ENCODE data around the gene BDNF. TPM values are rescaled to one million over a fixed set of nuclear protein-coding genes. Genes with fewer than 3 reads are reported as not detected.
A peak's percentile ranks its signal among the peaks of the same experiment; 100 is the strongest.

The BDNF gene
- total RNA-seq, 1 experiment from 2014 or later = 4.8 TPM

GRCh38 chr11:27625347-27625912 lies 74.8 kb downstream of the BDNF start (continued):
- 0 out of 2 replicates have a peak, but pooled peaks have one; percentile 13 for TF ChIP-seq ZNF512 (CRISPR knock-in tag; IDR thresholded peaks at IDR 0.05; ENCODE audit: borderline replicate concordance)
- 0 out of 2 replicates have a peak, but pooled peaks have one; percentile 14 for TF ChIP-seq FOXK1 (CRISPR knock-in tag; IDR thresholded peaks at IDR 0.05)
- no peak for TF ChIP-seq IRF2 (CRISPR knock-in tag; IDR thresholded peaks at IDR 0.05; ENCODE audit: borderline replicate concordance, low read depth)
- TF ChIP-seq ZNF671 (CRISPR knock-in tag; IDR thresholded peaks at IDR 0.05) = peak; percentile 64; the same call in 1 of the 2 replicates
- TF ChIP-seq, protein P1, sequence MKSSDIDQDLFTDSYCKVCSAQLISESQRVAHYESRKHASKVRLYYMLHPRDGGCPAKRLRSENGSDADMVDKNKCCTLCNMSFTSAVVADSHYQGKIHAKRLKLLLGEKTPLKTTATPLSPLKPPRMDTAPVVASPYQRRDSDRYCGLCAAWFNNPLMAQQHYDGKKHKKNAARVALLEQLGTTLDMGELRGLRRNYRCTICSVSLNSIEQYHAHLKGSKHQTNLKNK (CRISPR knock-in tag; IDR thresholded peaks at IDR 0.05) = peak; percentile 61; the same call in 1 of the 2 replicates
- TF ChIP-seq, protein P2, sequence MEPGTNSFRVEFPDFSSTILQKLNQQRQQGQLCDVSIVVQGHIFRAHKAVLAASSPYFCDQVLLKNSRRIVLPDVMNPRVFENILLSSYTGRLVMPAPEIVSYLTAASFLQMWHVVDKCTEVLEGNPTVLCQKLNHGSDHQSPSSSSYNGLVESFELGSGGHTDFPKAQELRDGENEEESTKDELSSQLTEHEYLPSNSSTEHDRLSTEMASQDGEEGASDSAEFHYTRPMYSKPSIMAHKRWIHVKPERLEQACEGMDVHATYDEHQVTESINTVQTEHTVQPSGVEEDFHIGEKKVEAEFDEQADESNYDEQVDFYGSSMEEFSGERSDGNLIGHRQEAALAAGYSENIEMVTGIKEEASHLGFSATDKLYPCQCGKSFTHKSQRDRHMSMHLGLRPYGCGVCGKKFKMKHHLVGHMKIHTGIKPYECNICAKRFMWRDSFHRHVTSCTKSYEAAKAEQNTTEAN (CRISPR knock-in tag; IDR thresholded peaks at IDR 0.05) = no peak
- no peak for TF ChIP-seq E2F4 (CRISPR knock-in tag; IDR thresholded peaks at IDR 0.05; ENCODE audit: borderline replicate concordance, low read depth)

DNA sequence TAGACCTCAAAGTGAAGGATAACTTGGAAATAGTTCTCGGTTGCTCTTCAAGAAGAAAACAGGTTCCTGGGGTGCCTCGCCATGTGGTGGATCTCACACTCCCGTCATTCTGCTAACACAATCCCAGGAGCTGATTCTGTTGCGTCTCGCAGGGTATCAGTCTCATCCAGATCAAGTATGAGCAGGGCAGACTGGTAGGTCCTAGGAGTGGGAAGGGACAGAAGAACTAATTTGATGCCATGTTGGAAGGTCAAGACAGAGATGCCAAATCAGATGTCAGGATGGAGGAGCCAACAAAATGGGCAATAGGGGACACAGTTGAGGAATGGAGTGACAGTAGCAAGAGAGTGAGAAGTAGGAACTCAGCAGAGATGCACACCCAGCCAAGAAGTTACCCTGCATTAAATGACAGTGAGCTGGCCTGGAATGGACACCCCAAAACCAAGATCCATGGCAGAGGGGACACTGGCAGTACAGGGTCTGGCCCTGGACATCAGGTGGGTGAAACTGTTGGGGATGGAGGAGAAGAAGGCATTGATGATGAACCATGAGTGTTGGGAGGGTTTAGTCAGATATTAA lies 76.2 kb downstream of the BDNF start:
- DNase-seq (ENCODE audit: low spot score) (no peak), ATAC-seq (no peak)
- Mint-ChIP-seq H3K36me3 (peaks cover 69% of the 10 kb centered on the region), H3K27me3 (ENCODE audit: low read depth) (no peaks in the 10 kb centered on the region), H3K4me3 (0 out of 2 replicates have a peak overlapping the region, but pooled peaks have one; percentile 7), H3K9me3 (no peaks in the 10 kb centered on the region), H3K4me1 (peaks cover 89% of the 10 kb centered on the region), H3K27ac (no peak overlapping the region; the same call in 1 of the 2 replicates)
- ChIA-PET CTCF (no interaction called here), POLR2A (no interaction called here)
- TF ChIP-seq NR2C2 (CRISPR knock-in tag; IDR thresholded peaks at IDR 0.05) (no peak), GTF2I (CRISPR knock-in tag; conservative IDR thresholded peaks at IDR 0.05) (no peak), SMAD3 (CRISPR knock-in tag; IDR thresholded peaks at IDR 0.05; ENCODE audit: borderline replicate concordance) (no peak), EMX1 (CRISPR knock-in tag; IDR thresholded peaks at IDR 0.05) (no peak), ATF1 (CRISPR knock-in tag; IDR thresholded peaks at IDR 0.05) (no peak), HMGXB4 (CRISPR knock-in tag; IDR thresholded peaks at IDR 0.05) (no peak), ZNF425 (CRISPR knock-in tag; conservative IDR thresholded peaks at IDR 0.05) (0 out of 2 replicates have a peak, but pooled peaks have one; percentile 55), PRRX2 (CRISPR knock-in tag; IDR thresholded peaks at IDR 0.05) (peak; percentile 47; the same call in 1 of the 2 replicates), MXD4 (CRISPR knock-in tag; IDR thresholded peaks at IDR 0.05; ENCODE audit: borderline replicate concordance) (no peak), ZNF138 (CRISPR knock-in tag; conservative IDR thresholded peaks at IDR 0.05) (no peak), TCF7 (CRISPR knock-in tag; IDR thresholded peaks at IDR 0.05; ENCODE audit: low read depth) (no peak), AFF4 (CRISPR knock-in tag; IDR thresholded peaks at IDR 0.05; ENCODE audit: borderline replicate concordance) (no peak), ZNF121 (CRISPR knock-in tag; IDR thresholded peaks at IDR 0.05) (no peak), RORB (CRISPR knock-in tag; IDR thresholded peaks at IDR 0.05) (no peak), ZNF671 (CRISPR knock-in tag; IDR thresholded peaks at IDR 0.05) (no peak)
- TF ChIP-seq, protein P3, sequence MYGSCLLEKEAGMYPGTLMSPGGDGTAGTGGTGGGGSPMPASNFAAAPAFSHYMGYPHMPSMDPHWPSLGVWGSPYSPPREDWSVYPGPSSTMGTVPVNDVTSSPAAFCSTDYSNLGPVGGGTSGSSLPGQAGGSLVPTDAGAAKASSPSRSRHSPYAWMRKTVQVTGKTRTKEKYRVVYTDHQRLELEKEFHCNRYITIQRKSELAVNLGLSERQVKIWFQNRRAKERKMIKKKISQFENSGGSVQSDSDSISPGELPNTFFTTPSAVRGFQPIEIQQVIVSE (CRISPR knock-in tag; IDR thresholded peaks at IDR 0.05; ENCODE audit: borderline replicate concordance) = no peak
